HepG2 (cell line): Measurements from ENCODE around the gene PPP6R2. TPM values are rescaled to one million over a fixed set of nuclear protein-coding genes. Genes with fewer than 3 reads are reported as not detected.

Experiments used
- AGO1 ChIP-seq: fragments of 200-400 bp; formaldehyde crosslinking; IDR thresholded peaks from 2 replicates; pipeline ENCODE4 v1.6.1; 2017; ENCODE audit warnings: mild to moderate bottlenecking, low read depth, low read length, moderate library complexity; ENCODE audit not compliant: poor library complexity, severe bottlenecking
- IKZF4 ChIP-seq: sonication (generic); formaldehyde crosslinking; IDR thresholded peaks from 2 replicates; pipeline ENCODE4 v1.5.1; 2020; ENCODE audit warnings: borderline replicate concordance, mild to moderate bottlenecking, low read depth, missing genetic modification reagents; ENCODE audit errors: not compliant biosample characterization
- JARID2 ChIP-seq: sonication (generic); formaldehyde crosslinking; IDR thresholded peaks from 2 replicates; pipeline ENCODE4 v1.8.1; 2023; ENCODE audit warnings: missing genetic modification reagents, inconsistent platforms; ENCODE audit not compliant: insufficient replicate concordance
- KLF15 ChIP-seq: sonication (generic); formaldehyde crosslinking; IDR thresholded peaks from 2 replicates; pipeline ENCODE4 v1.8.1; 2023; ENCODE audit warnings: borderline replicate concordance, mild to moderate bottlenecking, inconsistent platforms, missing genetic modification reagents, mixed read lengths
- NR2F6 ChIP-seq, 2 experiments: IDR thresholded peaks; 2 replicates each; pipeline ENCODE4 v1.6.1; 2016; ENCODE audit warnings: antibody characterized with exemption in 1 of 2, mild to moderate bottlenecking in 1 of 2
- SP1 ChIP-seq, 2 experiments: fragments of 450-650 bp in 1 of 2; sonication (generic) in 1 of 2; formaldehyde crosslinking in 1 of 2; IDR thresholded peaks; 2 replicates each; pipeline versions ENCODE4 v1.4.0 to v1.6.1; 2016 to 2020; ENCODE audit warnings: missing genetic modification reagents in 1 of 2
- THAP11 ChIP-seq: IDR thresholded peaks from 2 replicates; pipeline ENCODE4 v1.6.1; 2016; ENCODE audit warnings: missing biosample characterization, missing genetic modification reagents
- ZNF326 ChIP-seq: sonication (generic); formaldehyde crosslinking; IDR thresholded peaks from 2 replicates; pipeline ENCODE4 v1.4.0; 2020; ENCODE audit warnings: missing genetic modification reagents, borderline replicate concordance
- ZNF776 ChIP-seq: sonication (generic); formaldehyde crosslinking; IDR thresholded peaks from 2 replicates; pipeline ENCODE4 v1.4.0; 2020; ENCODE audit warnings: mild to moderate bottlenecking, missing genetic modification reagents
- polyA plus RNA-seq, 8 experiments: library from polyadenylated mRNA; depleted of rRNA in 3 of 8; stranded (reverse) in 7 of 8; unstranded in 1 of 8; fragments of >200 nt; fragmentation: Illumina TruSeq in 4 of 8; extraction: Trizol in 4 of 8; gene quantifications; 2 replicates each; pipeline versions ENCODE4 v1.2.1 to v1.2.3, GENCODE V29; 2011 to 2016; ENCODE audit warnings: low read depth in 4 of 8, missing spikeins in 1 of 8, mixed read lengths in 1 of 8; ENCODE audit not compliant: insufficient read depth in 1 of 8
- total RNA-seq, 5 experiments: library from RNA; depleted of rRNA; stranded (reverse); fragments of >200 nt; fragmentation: Illumina TruSeq; extraction: Trizol; gene quantifications; 2 replicates each; pipeline ENCODE4 v1.2.3, GENCODE V29; 2016; ENCODE audit warnings: low read depth in 1 of 5
- TF ChIP-seq, protein P1 (sequence below): sonication (generic); formaldehyde crosslinking; IDR thresholded peaks from 2 replicates; pipeline ENCODE4 v1.4.0; 2020; ENCODE audit warnings: missing genetic modification reagents
- TF ChIP-seq, protein P2 (sequence below): fragments of 450-650 bp; IDR thresholded peaks from 2 replicates; pipeline ENCODE4 v1.6.1; 2017
- TF ChIP-seq, protein P3 (sequence below): IDR thresholded peaks from 2 replicates; pipeline ENCODE4 v1.6.1; 2016; ENCODE audit warnings: missing compliant biosample characterization, missing genetic modification reagents, borderline replicate concordance
- TF ChIP-seq, protein P4 (sequence below): sonication (generic); formaldehyde crosslinking; conservative IDR thresholded peaks from 2 replicates; pipeline ENCODE4 v1.5.0; 2020; ENCODE audit warnings: missing genetic modification reagents
- TF ChIP-seq, protein P5 (sequence below): sonication (generic); formaldehyde crosslinking; IDR thresholded peaks from 2 replicates; pipeline ENCODE4 v1.4.0; 2020; ENCODE audit warnings: missing genetic modification reagents

Gene PPP6R2
- total and polyA plus RNA-seq, 2 of the 13 experiments (the other 11 are each of a cell fraction or from before 2014, with no cell fraction given), result 55.0 to 102 TPM

DNA sequence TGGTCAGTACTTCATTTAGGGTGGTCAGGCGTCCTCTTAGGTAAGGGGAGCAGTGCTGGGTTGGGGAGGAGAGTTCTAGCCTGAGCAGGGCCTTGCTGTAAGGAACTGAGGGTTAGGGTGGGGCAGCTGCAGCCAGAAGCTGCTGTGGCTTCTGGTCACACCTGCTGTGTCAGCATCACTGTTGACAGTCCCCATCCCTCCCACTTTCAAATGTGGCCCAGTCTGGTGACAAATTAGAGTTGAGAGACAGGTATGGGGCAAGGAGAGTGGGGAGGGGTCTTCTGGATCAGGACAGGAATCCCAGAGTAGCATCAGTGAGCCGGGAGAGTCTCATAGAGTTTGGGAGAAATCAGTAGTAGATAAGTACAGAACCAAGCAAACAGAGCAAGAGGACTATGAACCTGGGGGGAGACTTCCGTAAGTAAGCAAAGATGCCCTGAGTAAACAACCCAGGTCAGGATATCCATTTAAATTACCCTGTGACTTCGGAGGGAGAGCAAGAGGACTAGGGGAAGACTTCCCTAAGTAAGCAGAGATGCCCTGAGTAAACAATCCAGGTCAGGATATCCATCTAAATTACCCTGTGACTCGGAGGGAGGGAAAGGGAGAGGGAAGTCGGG is 53.7 kb downstream of the PPP6R2 start (continued):
- TF ChIP-seq, protein P1, sequence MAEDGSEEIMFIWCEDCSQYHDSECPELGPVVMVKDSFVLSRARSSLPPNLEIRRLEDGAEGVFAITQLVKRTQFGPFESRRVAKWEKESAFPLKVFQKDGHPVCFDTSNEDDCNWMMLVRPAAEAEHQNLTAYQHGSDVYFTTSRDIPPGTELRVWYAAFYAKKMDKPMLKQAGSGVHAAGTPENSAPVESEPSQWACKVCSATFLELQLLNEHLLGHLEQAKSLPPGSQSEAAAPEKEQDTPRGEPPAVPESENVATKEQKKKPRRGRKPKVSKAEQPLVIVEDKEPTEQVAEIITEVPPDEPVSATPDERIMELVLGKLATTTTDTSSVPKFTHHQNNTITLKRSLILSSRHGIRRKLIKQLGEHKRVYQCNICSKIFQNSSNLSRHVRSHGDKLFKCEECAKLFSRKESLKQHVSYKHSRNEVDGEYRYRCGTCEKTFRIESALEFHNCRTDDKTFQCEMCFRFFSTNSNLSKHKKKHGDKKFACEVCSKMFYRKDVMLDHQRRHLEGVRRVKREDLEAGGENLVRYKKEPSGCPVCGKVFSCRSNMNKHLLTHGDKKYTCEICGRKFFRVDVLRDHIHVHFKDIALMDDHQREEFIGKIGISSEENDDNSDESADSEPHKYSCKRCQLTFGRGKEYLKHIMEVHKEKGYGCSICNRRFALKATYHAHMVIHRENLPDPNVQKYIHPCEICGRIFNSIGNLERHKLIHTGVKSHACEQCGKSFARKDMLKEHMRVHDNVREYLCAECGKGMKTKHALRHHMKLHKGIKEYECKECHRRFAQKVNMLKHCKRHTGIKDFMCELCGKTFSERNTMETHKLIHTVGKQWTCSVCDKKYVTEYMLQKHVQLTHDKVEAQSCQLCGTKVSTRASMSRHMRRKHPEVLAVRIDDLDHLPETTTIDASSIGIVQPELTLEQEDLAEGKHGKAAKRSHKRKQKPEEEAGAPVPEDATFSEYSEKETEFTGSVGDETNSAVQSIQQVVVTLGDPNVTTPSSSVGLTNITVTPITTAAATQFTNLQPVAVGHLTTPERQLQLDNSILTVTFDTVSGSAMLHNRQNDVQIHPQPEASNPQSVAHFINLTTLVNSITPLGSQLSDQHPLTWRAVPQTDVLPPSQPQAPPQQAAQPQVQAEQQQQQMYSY (CRISPR knock-in tag), result no peak
- TF ChIP-seq ZNF776 (CRISPR knock-in tag) (no peak), SP1 (IDR thresholded peaks at IDR 0.05) (no peak), SP1 (CRISPR knock-in tag; IDR thresholded peaks at IDR 0.05) (no peak), THAP11 (CRISPR knock-in tag) (peak; percentile 78), JARID2 (CRISPR knock-in tag) (no peak), IKZF4 (CRISPR knock-in tag) (no peak), AGO1 (no peak), ZNF326 (CRISPR knock-in tag) (no peak), KLF15 (CRISPR knock-in tag) (no peak), NR2F6 (IDR thresholded peaks at IDR 0.05) (peak; percentile 100), NR2F6 (CRISPR knock-in tag; IDR thresholded peaks at IDR 0.05) (peak; percentile 99)
- TF ChIP-seq, protein P2, sequence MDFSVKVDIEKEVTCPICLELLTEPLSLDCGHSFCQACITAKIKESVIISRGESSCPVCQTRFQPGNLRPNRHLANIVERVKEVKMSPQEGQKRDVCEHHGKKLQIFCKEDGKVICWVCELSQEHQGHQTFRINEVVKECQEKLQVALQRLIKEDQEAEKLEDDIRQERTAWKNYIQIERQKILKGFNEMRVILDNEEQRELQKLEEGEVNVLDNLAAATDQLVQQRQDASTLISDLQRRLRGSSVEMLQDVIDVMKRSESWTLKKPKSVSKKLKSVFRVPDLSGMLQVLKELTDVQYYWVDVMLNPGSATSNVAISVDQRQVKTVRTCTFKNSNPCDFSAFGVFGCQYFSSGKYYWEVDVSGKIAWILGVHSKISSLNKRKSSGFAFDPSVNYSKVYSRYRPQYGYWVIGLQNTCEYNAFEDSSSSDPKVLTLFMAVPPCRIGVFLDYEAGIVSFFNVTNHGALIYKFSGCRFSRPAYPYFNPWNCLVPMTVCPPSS, result no peak
- TF ChIP-seq, protein P3, sequence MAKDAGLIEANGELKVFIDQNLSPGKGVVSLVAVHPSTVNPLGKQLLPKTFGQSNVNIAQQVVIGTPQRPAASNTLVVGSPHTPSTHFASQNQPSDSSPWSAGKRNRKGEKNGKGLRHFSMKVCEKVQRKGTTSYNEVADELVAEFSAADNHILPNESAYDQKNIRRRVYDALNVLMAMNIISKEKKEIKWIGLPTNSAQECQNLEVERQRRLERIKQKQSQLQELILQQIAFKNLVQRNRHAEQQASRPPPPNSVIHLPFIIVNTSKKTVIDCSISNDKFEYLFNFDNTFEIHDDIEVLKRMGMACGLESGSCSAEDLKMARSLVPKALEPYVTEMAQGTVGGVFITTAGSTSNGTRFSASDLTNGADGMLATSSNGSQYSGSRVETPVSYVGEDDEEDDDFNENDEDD (CRISPR knock-in tag), result peak; percentile 22; the same call in 1 of the 2 replicates
- TF ChIP-seq, protein P4, sequence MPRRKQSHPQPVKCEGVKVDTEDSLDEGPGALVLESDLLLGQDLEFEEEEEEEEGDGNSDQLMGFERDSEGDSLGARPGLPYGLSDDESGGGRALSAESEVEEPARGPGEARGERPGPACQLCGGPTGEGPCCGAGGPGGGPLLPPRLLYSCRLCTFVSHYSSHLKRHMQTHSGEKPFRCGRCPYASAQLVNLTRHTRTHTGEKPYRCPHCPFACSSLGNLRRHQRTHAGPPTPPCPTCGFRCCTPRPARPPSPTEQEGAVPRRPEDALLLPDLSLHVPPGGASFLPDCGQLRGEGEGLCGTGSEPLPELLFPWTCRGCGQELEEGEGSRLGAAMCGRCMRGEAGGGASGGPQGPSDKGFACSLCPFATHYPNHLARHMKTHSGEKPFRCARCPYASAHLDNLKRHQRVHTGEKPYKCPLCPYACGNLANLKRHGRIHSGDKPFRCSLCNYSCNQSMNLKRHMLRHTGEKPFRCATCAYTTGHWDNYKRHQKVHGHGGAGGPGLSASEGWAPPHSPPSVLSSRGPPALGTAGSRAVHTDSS (CRISPR knock-in tag), result no peak
- TF ChIP-seq, protein P5, sequence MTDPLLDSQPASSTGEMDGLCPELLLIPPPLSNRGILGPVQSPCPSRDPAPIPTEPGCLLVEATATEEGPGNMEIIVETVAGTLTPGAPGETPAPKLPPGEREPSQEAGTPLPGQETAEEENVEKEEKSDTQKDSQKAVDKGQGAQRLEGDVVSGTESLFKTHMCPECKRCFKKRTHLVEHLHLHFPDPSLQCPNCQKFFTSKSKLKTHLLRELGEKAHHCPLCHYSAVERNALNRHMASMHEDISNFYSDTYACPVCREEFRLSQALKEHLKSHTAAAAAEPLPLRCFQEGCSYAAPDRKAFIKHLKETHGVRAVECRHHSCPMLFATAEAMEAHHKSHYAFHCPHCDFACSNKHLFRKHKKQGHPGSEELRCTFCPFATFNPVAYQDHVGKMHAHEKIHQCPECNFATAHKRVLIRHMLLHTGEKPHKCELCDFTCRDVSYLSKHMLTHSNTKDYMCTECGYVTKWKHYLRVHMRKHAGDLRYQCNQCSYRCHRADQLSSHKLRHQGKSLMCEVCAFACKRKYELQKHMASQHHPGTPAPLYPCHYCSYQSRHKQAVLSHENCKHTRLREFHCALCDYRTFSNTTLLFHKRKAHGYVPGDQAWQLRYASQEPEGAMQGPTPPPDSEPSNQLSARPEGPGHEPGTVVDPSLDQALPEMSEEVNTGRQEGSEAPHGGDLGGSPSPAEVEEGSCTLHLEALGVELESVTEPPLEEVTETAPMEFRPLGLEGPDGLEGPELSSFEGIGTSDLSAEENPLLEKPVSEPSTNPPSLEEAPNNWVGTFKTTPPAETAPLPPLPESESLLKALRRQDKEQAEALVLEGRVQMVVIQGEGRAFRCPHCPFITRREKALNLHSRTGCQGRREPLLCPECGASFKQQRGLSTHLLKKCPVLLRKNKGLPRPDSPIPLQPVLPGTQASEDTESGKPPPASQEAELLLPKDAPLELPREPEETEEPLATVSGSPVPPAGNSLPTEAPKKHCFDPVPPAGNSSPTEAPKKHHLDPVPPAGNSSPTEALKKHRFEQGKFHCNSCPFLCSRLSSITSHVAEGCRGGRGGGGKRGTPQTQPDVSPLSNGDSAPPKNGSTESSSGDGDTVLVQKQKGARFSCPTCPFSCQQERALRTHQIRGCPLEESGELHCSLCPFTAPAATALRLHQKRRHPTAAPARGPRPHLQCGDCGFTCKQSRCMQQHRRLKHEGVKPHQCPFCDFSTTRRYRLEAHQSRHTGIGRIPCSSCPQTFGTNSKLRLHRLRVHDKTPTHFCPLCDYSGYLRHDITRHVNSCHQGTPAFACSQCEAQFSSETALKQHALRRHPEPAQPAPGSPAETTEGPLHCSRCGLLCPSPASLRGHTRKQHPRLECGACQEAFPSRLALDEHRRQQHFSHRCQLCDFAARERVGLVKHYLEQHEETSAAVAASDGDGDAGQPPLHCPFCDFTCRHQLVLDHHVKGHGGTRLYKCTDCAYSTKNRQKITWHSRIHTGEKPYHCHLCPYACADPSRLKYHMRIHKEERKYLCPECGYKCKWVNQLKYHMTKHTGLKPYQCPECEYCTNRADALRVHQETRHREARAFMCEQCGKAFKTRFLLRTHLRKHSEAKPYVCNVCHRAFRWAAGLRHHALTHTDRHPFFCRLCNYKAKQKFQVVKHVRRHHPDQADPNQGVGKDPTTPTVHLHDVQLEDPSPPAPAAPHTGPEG, result no peak
